ENCODE data around the gene MIP. TPM values are rescaled to one million over a fixed set of nuclear protein-coding genes. Genes with fewer than 3 reads are reported as not detected.
"Not testable (repeated sequence)": the region's sequence is repeated elsewhere in the genome, so short reads cannot be mapped to it uniquely, and the experiment has no call there.

Gene MIP
- total and polyA plus RNA-seq, 2 of the 4 experiments (the other 2 are of a cell fraction): not detected

DNA sequence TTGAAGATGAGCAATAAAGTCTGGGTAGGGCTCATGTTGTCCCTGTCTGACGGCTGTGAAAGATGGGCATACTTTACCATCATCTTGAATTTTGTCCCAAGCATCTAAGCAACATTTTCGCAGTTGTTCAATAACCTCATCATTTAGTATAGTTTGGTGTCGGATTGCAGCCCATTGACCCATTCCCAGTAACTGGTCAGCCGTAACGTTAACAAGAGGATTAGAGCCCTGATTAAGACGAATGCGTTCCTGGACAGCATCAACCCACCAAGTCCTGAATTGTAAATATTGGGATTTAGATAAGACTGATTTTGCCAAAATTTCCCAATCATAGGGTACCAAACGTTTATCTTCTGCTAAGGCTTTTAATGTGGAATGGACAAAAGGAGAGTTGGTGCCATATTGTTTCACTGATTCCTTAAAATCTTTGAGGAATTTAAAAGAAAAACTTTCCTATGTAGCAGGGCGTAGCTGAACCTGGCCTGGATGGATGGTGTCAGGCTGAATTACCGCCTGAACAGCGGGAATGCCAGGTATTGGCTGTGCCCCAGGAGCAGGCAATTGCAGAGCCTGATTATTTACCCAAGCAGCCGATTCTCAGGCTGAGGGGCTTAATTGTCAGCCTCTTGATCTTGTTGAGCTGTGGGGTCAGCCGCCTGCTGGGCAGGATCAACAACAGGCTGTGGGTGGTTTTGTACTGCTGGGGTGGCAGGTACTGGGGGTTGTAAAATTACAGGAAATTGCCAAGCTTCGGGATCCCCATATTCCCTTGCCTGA lies 43.9 kb upstream of the MIP start:
- in situ Hi-C loops (cut with MboI; ENCODE audit: low sequenced_read_pairs); intact Hi-C loops (cut with micrococcal nuclease); H3K36me3 ChIP-seq (ENCODE audit: control insufficient read depth, insufficient read depth, low read length); H4K20me1 ChIP-seq (ENCODE audit: insufficient read depth, low read length); H2AK9ac ChIP-seq (replicated peaks; ENCODE audit: low read depth, low read length, poor library complexity); H3K56ac ChIP-seq (ENCODE audit: extremely low read depth, insufficient read depth, low read length); H2BK15ac ChIP-seq (ENCODE audit: low read depth, low read length); H3K23ac ChIP-seq (ENCODE audit: low read depth, low read length); CTCF ChIA-PET; DNase-seq; H3K4me1 ChIP-seq (ENCODE audit: control insufficient read depth, insufficient read depth, low read length); H3K79me1 ChIP-seq (ENCODE audit: low read depth in 1 of 2, low read length in 2 of 2); H4K91ac ChIP-seq (ENCODE audit: insufficient read depth, low read depth, low read length); H3K4me3 ChIP-seq (ENCODE audit: insufficient read depth, low read depth, low read length); ATAC-seq (ENCODE audit: low read depth); BruUV-seq (replicated peaks); H3K14ac ChIP-seq (replicated peaks; ENCODE audit: low read depth, low read length); H3K4ac ChIP-seq (ENCODE audit: low read depth, low read length); H2AFZ ChIP-seq (replicated peaks; ENCODE audit: low read length, poor library complexity); H2BK20ac ChIP-seq (ENCODE audit: low read depth, low read length); dilution Hi-C loops (cut with HindIII; ENCODE audit: low sequenced_read_pairs, unreplicated experiment); H3K4me2 ChIP-seq (ENCODE audit: low read depth, low read length); H3K27ac ChIP-seq (ENCODE audit: insufficient read depth, low read length); H2AK5ac ChIP-seq (ENCODE audit: low read depth, low read length); H2BK120ac ChIP-seq (ENCODE audit: low read depth, low read length); H3K27me3 ChIP-seq (ENCODE audit: control insufficient read depth, insufficient read depth, low read length); POLR2A ChIA-PET (ENCODE audit: unreplicated experiment); H3K9me3 ChIP-seq (ENCODE audit: control insufficient read depth, insufficient read depth, low read length); H4K8ac ChIP-seq (ENCODE audit: low read depth in 2 of 2, low read length in 2 of 2); H4K5ac ChIP-seq (ENCODE audit: low read depth, low read length); H3K9me1 ChIP-seq (ENCODE audit: insufficient read depth, low read length); H2BK5ac ChIP-seq (ENCODE audit: low read depth, low read length, poor library complexity, severe bottlenecking); H3K18ac ChIP-seq (ENCODE audit: low read depth, low read length); H3K9ac ChIP-seq (ENCODE audit: low read depth, low read length): not testable (repeated sequence)
- WGBS, 2 experiments (ENCODE audit: extremely low coverage in 2 of 2, insufficient read length in 1 of 2): no CpG with 5 or more reads among the region's 14 CpGs
